ENCODE data around the gene VAT1L. TPM values are rescaled to one million over a fixed set of nuclear protein-coding genes. Genes with fewer than 3 reads are reported as not detected.

VAT1L gene
- total and polyA plus RNA-seq, 10 donors, result 0.02 to 0.23 (median 0.10) TPM; not detected in 4

DNA sequence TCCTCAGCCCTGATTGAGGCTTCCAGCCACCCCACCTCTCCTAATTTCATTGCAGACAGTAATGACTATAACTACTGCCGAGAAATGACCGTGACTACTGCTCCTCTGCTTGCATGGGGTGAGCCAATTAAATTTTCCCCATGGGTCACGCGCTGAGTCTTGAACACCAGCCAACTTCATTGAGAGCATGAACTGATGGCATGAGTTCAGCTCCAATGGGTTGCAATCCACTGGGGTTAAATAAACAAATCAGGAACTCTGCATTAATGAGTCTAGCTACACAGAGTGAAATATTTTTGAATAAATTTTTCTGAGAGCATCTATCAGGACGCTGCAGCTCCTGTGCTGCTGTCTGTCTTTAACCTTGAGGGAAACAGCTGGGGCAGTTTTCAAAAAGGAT lies 172.4 kb downstream of the VAT1L start:
- Histone ChIP-seq H3K27ac (no peak overlapping the region), H3K4me1 (no peaks in the 10 kb centered on the region), H3K36me3 (no peaks in the 10 kb centered on the region), H3K27me3 (replicated peaks in 1 of 7) (peaks cover 0 to 20% (median 0%) of the 10 kb centered on the region in 7 donors), H3K9me3 (no peaks in the 10 kb centered on the region), H3K4me3 (no peak overlapping the region)
- intact Hi-C loops (cut with DNase I; ENCODE audit: low total_unique reads), result no loop called here
- 71 to 80% (median 74%) methylated on average over 5 of the region's 5 CpGs for WGBS, 5 donors
- DNase-seq, result no peak
- no peak for TF ChIP-seq POLR2AphosphoS5 (IDR thresholded peaks at IDR 0.05)
- TF ChIP-seq, protein P1, sequence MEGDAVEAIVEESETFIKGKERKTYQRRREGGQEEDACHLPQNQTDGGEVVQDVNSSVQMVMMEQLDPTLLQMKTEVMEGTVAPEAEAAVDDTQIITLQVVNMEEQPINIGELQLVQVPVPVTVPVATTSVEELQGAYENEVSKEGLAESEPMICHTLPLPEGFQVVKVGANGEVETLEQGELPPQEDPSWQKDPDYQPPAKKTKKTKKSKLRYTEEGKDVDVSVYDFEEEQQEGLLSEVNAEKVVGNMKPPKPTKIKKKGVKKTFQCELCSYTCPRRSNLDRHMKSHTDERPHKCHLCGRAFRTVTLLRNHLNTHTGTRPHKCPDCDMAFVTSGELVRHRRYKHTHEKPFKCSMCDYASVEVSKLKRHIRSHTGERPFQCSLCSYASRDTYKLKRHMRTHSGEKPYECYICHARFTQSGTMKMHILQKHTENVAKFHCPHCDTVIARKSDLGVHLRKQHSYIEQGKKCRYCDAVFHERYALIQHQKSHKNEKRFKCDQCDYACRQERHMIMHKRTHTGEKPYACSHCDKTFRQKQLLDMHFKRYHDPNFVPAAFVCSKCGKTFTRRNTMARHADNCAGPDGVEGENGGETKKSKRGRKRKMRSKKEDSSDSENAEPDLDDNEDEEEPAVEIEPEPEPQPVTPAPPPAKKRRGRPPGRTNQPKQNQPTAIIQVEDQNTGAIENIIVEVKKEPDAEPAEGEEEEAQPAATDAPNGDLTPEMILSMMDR (IDR thresholded peaks at IDR 0.05 in 8 of 11, conservative IDR thresholded peaks at IDR 0.05 in 3 of 11), result no peak
- TF ChIP-seq POLR2A (IDR thresholded peaks at IDR 0.05), result no peak

DNA sequence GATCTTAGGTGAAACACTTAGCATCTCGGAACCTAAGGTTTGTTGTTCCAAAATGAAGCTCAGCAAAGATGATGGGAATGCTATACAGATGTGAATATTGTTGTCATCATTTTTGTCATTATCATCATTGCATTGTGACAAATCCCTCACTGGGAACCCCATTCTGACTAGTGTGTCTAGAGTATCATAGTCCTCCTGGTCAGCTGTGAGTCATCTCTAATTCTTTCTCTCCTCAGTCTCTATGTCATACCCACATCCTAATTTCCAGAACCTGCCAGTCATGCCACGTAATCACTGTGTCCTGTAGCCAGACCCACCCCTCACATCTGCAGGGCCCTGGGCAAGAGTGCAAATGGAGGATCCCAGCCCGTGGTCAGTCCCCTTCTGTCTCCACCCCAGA lies 173.4 kb downstream of the VAT1L start:
- Histone ChIP-seq H3K27me3 (replicated peaks in 1 of 7) (peaks cover 0 to 28% (median 0%) of the 10 kb centered on the region in 7 donors), H3K4me1 (no peaks in the 10 kb centered on the region), H3K4me3 (no peak overlapping the region), H3K27ac (no peak overlapping the region), H3K9me3 (no peaks in the 10 kb centered on the region), H3K36me3 (no peaks in the 10 kb centered on the region)
- no peak for DNase-seq
- TF ChIP-seq POLR2A (IDR thresholded peaks at IDR 0.05) (no peak), POLR2AphosphoS5 (IDR thresholded peaks at IDR 0.05) (no peak)
- TF ChIP-seq, protein P1 (IDR thresholded peaks at IDR 0.05 in 8 of 11, conservative IDR thresholded peaks at IDR 0.05 in 3 of 11), result no peak
- WGBS, 5 donors, result 69 to 84% (median 82%) methylated on average over 3 of the region's 3 CpGs
- intact Hi-C loops (cut with DNase I; ENCODE audit: low total_unique reads), result no loop called here

GRCh38 chr16:77962689-77963088 lies 174.3 kb downstream of the VAT1L start:
- H3K36me3 ChIP-seq, result no peaks in the 10 kb centered on the region
- DNase-seq, result no peak
- H3K4me3 ChIP-seq, result no peak overlapping the region
- H3K9me3 ChIP-seq, result no peaks in the 10 kb centered on the region
- TF ChIP-seq POLR2A (IDR thresholded peaks at IDR 0.05), result no peak
- TF ChIP-seq, protein P1 (IDR thresholded peaks at IDR 0.05 in 8 of 11, conservative IDR thresholded peaks at IDR 0.05 in 3 of 11), result no peak
- no peak for TF ChIP-seq POLR2AphosphoS5 (IDR thresholded peaks at IDR 0.05)
- peaks cover 0 to 28% (median 0%) of the 10 kb centered on the region in 7 donors for H3K27me3 ChIP-seq (replicated peaks in 1 of 7)
- no peak overlapping the region for H3K27ac ChIP-seq
- intact Hi-C loops (cut with DNase I; ENCODE audit: low total_unique reads), result no loop called here
- 70 to 84% (median 79%) methylated on average over 3 of the region's 3 CpGs for WGBS, 5 donors
- H3K4me1 ChIP-seq, result no peaks in the 10 kb centered on the region

DNA sequence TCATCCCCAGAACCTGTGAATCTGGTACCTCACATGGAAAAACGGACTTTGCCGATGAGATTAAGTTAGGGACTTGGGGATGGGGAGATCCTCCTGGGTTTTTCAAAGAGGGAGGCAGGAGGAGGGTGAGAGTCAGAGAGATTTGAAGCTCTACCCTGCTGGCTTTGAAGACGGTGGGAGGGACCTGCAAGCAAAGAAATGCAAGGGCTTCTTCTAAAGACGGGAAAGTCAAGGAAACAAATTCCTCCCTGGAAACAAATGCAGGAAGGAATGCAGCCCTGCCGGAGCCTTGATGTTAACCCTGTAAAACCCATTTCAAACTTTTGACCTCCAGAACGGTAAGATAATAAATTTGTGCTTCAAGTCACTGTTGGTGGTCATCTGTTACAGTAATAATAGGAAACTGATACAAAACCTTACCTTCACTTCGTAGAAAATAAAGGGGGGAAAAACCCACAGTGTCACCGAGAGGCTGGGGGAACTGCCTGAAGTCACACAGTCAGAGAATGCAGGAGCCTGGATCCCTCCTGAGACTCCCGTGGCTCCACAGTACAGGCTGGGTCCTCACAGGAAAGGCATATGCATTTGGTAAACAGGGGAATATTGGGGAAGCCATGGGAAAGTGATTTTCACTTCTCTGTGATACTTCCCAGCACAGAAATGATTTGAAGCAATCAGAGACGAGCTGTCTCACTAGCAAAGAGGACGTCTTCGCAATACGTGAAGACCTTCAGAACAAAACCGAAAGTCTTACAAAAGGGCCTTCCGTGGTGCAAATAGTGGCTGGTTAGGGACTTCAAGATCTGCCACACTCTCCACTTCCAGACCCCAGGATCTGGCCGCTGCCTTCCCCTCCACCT lies 175.1 kb downstream of the VAT1L start:
- 39 to 41% (median 40%) methylated on average over 16 of the region's 16 CpGs for WGBS, 5 donors
- Histone ChIP-seq H3K36me3 (no peaks in the 10 kb centered on the region), H3K4me1 (no peaks in the 10 kb centered on the region), H3K27me3 (replicated peaks in 1 of 7) (peaks cover 0 to 28% (median 0%) of the 10 kb centered on the region in 7 donors), H3K9me3 (no peaks in the 10 kb centered on the region), H3K27ac (no peak overlapping the region), H3K4me3 (peak overlapping the region in 1 of 8 donors; percentile 35)
- no peak for TF ChIP-seq POLR2A (IDR thresholded peaks at IDR 0.05)
- TF ChIP-seq, protein P1 (IDR thresholded peaks at IDR 0.05 in 8 of 11, conservative IDR thresholded peaks at IDR 0.05 in 3 of 11), result no peak
- no peak for TF ChIP-seq POLR2AphosphoS5 (IDR thresholded peaks at IDR 0.05)
- DNase-seq, result no peak
- intact Hi-C loops (cut with DNase I; ENCODE audit: low total_unique reads), result no loop called here

All from spleen (tissue), 11 donors.